Stimulated activated naive CD8-positive, alpha-beta T cell treated with anti-CD3 and anti-CD28 coated beads, Interleukin-15, amount 100 ng/mL, for 72 hours (primary cell): ENCODE results near the gene CA6.
"Not testable (repeated sequence)": the region's sequence is repeated elsewhere in the genome, so short reads cannot be mapped to it uniquely, and the experiment has no call there.

Source experiments
- ATAC-seq: fragments of 150-1000 bp; cut with Tn5 transposase; 2 replicates; pipeline ENCODE4 v1.10.0; 2021; ENCODE audit warnings: mild to moderate bottlenecking, moderate library complexity
- DNase-seq, 2 donors: peaks; one replicate each; pipeline ENCODE4 v3.0.0; 2021 to 2022
- H3K27ac Mint-ChIP-seq, 2 donors: one replicate each; pipeline ENCODE4 v1.8.0; 2022; ENCODE audit warnings: mild to moderate bottlenecking in 2 of 2, mixed read lengths in 2 of 2, moderate library complexity in 2 of 2
- H3K27me3 Mint-ChIP-seq: one replicate; pipeline ENCODE4 v1.8.0; 2022; ENCODE audit warnings: mixed read lengths
- H3K4me1 Mint-ChIP-seq: one replicate; pipeline ENCODE4 v1.8.0; 2022; ENCODE audit warnings: mild to moderate bottlenecking, mixed read lengths
- H3K4me3 Mint-ChIP-seq, 2 donors: one replicate each; pipeline ENCODE4 v1.8.0; 2022; ENCODE audit warnings: mild to moderate bottlenecking in 2 of 2, mixed read lengths in 2 of 2, moderate library complexity in 1 of 2
- H3K9me3 Mint-ChIP-seq, 2 donors: one replicate each; pipeline ENCODE4 v1.8.0; 2022; ENCODE audit warnings: mixed read lengths in 2 of 2

Gene CA6

GRCh38 chr1:9020305-9020704, 74.6 kb downstream of the CA6 start:
- Mint-ChIP-seq H3K27ac (no peak overlapping the region), H3K4me3 (no peak overlapping the region), H3K9me3 (no peaks in the 10 kb centered on the region), H3K4me1 (peaks cover 6% of the 10 kb centered on the region), H3K27me3 (peaks cover 10% of the 10 kb centered on the region)
- DNase-seq (no peak), ATAC-seq (no peak)

- not testable (repeated sequence) for H3K4me3 Mint-ChIP-seq, DNase-seq, H3K9me3 Mint-ChIP-seq, ATAC-seq, H3K27ac Mint-ChIP-seq, H3K4me1 Mint-ChIP-seq
- H3K27me3 Mint-ChIP-seq: peaks cover 10% of the 10 kb centered on the region
Measured at GRCh38 chr1:9022026-9022738, 76.5 kb downstream of the CA6 start.

- no peak for DNase-seq
- peaks cover 6% of the 10 kb centered on the region for H3K4me1 Mint-ChIP-seq
- H3K27me3 Mint-ChIP-seq: peaks cover 10% of the 10 kb centered on the region
- H3K9me3 Mint-ChIP-seq: no peaks in the 10 kb centered on the region
- no peak for ATAC-seq
- H3K4me3 Mint-ChIP-seq: no peak overlapping the region
- no peak overlapping the region for H3K27ac Mint-ChIP-seq
Measured at GRCh38 chr1:9022773-9023172, 77.1 kb downstream of the CA6 start.
